GM19452 (cell line): ENCODE results near the gene PTPRJ.

Experiments
- ATAC-seq: cut with Tn5 transposase; IDR thresholded peaks from one replicate; pipeline ENCODE4 v1.9.1; 2021; ENCODE audit not compliant: unreplicated experiment

Gene PTPRJ

GRCh38 chr11:48087974-48088681 is 107.8 kb downstream of the PTPRJ start:
- no peak for ATAC-seq

GRCh38 chr11:48088682-48089050 is 108.3 kb downstream of the PTPRJ start:
- no peak for ATAC-seq

GRCh38 chr11:48090174-48090573 is 109.8 kb downstream of the PTPRJ start:
- no peak for ATAC-seq

- no peak for ATAC-seq
These were observed 111.2 kb downstream of the PTPRJ start for GRCh38 chr11:48091426-48092102.

- no peak for ATAC-seq
These were observed 113.0 kb downstream of the PTPRJ start for GRCh38 chr11:48093323-48093722.

GRCh38 chr11:48093795-48094642 is 113.7 kb downstream of the PTPRJ start:
- ATAC-seq = no peak

GRCh38 chr11:48094643-48095339 is 114.4 kb downstream of the PTPRJ start:
- ATAC-seq = no peak

- ATAC-seq = no peak
These were observed 115.6 kb downstream of the PTPRJ start for GRCh38 chr11:48095779-48096470.

- no peak for ATAC-seq
These were observed 116.5 kb downstream of the PTPRJ start for GRCh38 chr11:48096588-48097525.

GRCh38 chr11:48098024-48098423 is 117.7 kb downstream of the PTPRJ start:
- ATAC-seq = no peak

- no peak for ATAC-seq
These were observed 119.6 kb downstream of the PTPRJ start for GRCh38 chr11:48099916-48100446.

GRCh38 chr11:48101044-48101733 is 120.8 kb downstream of the PTPRJ start:
- ATAC-seq = no peak

GRCh38 chr11:48101958-48102357 is 121.6 kb downstream of the PTPRJ start:
- ATAC-seq = no peak

- ATAC-seq = no peak
These were observed 123.5 kb downstream of the PTPRJ start for GRCh38 chr11:48103621-48104567.

GRCh38 chr11:48104568-48104924 is 124.2 kb downstream of the PTPRJ start:
- ATAC-seq = no peak

- ATAC-seq = no peak
These were observed 125.0 kb downstream of the PTPRJ start for GRCh38 chr11:48105096-48105990.

- ATAC-seq = no peak
These were observed 125.8 kb downstream of the PTPRJ start for GRCh38 chr11:48106166-48106565.
